GM12874 (cell line): Measurements from ENCODE around the gene SHE.

Experiments used
- CTCF ChIP-seq: IDR thresholded peaks from 2 replicates; pipeline ENCODE4 v1.5.1; 2011; ENCODE audit warnings: low read depth, mild to moderate bottlenecking, control low read depth, low read length, moderate library complexity; ENCODE audit not compliant: insufficient read depth

SHE gene

GRCh38 chr1:154502066-154502743, at the start of gene SHE, which contains the start of gene TDRD10:
SHE (minus strand) TSS chr1:154502412; CDS start chr1:154502026, 386 bp downstream.
TDRD10 (plus strand) TSS chr1:154502219; CDS start chr1:154506904, 4,685 bp downstream.
- TF ChIP-seq CTCF: no peak

GRCh38 chr1:154551474-154551873, 49.3 kb upstream of the SHE start:
- TF ChIP-seq CTCF: no peak

GRCh38 chr1:154550657-154551056, 48.4 kb upstream of the SHE start:
- no peak for TF ChIP-seq CTCF

GRCh38 chr1:154550070-154550469, 47.9 kb upstream of the SHE start:
- TF ChIP-seq CTCF: no peak

GRCh38 chr1:154549202-154549770, 47.1 kb upstream of the SHE start:
- TF ChIP-seq CTCF: no peak

GRCh38 chr1:154548028-154548427, 45.8 kb upstream of the SHE start:
- TF ChIP-seq CTCF: no peak

GRCh38 chr1:154547105-154547732, 45.0 kb upstream of the SHE start:
- no peak for TF ChIP-seq CTCF
